CD8-positive, alpha-beta memory T cell (primary cell): ENCODE data around the gene MYO18B. TPM values are rescaled to one million over a fixed set of nuclear protein-coding genes. Genes with fewer than 3 reads are reported as not detected.

Source experiments
- CTCF ChIA-PET: fragments of 350-600 bp; sonication (Branson Sonifier 250); formaldehyde crosslinking; loops from one replicate; lab custom pipeline; 2021; ENCODE audit warnings: antibody characterized with exemption; lab: Charles Lee
- POLR2A ChIA-PET: fragments of 350-600 bp; sonication (Branson Sonifier 250); formaldehyde crosslinking; loops from one replicate; lab custom pipeline; 2021; ENCODE audit warnings: antibody characterized with exemption; lab: Charles Lee
- DNase-seq, 5 donors: peaks; one replicate each; pipeline versions ENCODE4 v3.0.0 to v3.0.0-alpha.2; 2020 to 2022; ENCODE audit warnings: mixed read lengths in 1 of 5
- H3K27ac ChIP-seq: one replicate; pipeline ENCODE4 v1.7.0; 2013; ENCODE audit warnings: low read depth, mild to moderate bottlenecking, low read length, moderate library complexity
- H3K27me3 ChIP-seq: 2 replicates; pipeline ENCODE4 v1.7.0; 2013; ENCODE audit warnings: low read length, mild to moderate bottlenecking; ENCODE audit not compliant: insufficient read depth, poor library complexity, severe bottlenecking
- H3K36me3 ChIP-seq: 2 replicates; pipeline ENCODE4 v1.7.0; 2013; ENCODE audit warnings: mild to moderate bottlenecking, low read length, moderate library complexity; ENCODE audit not compliant: insufficient read depth
- H3K4me1 ChIP-seq: 2 replicates; pipeline ENCODE4 v1.7.0; 2013; ENCODE audit warnings: mild to moderate bottlenecking, low read length, moderate library complexity; ENCODE audit not compliant: insufficient read depth
- H3K4me3 ChIP-seq: 2 replicates; pipeline ENCODE4 v1.7.0; 2013; ENCODE audit warnings: mild to moderate bottlenecking, low read length
- H3K9me3 ChIP-seq: 2 replicates; pipeline ENCODE4 v1.7.0; 2013; ENCODE audit warnings: mild to moderate bottlenecking, low read length
- H3K27ac Mint-ChIP-seq, 8 donors: one replicate each; pipeline ENCODE4 v1.8.0; 2020 to 2021; ENCODE audit warnings: mixed read lengths in 8 of 8, mild to moderate bottlenecking in 6 of 8, inconsistent platforms in 3 of 8, moderate library complexity in 3 of 8
- H3K27me3 Mint-ChIP-seq, 2 donors: one replicate each; pipeline ENCODE4 v1.8.0; 2020 to 2021; ENCODE audit warnings: mixed read lengths in 2 of 2, mild to moderate bottlenecking in 1 of 2, moderate library complexity in 1 of 2
- H3K36me3 Mint-ChIP-seq, 3 donors: one replicate each; pipeline ENCODE4 v1.8.0; 2020 to 2021; ENCODE audit warnings: mixed read lengths in 3 of 3, inconsistent platforms in 1 of 3, mild to moderate bottlenecking in 1 of 3
- H3K4me1 Mint-ChIP-seq, 3 donors: one replicate each; pipeline ENCODE4 v1.8.0; 2020 to 2021; ENCODE audit warnings: mixed read lengths in 3 of 3, inconsistent platforms in 1 of 3, mild to moderate bottlenecking in 1 of 3
- H3K4me3 Mint-ChIP-seq, 7 donors: one replicate each; pipeline ENCODE4 v1.8.0; 2020 to 2021; ENCODE audit warnings: mixed read lengths in 7 of 7, mild to moderate bottlenecking in 6 of 7, moderate library complexity in 4 of 7, inconsistent platforms in 2 of 7
- H3K9me3 Mint-ChIP-seq, 5 donors: one replicate each; pipeline ENCODE4 v1.8.0; 2020 to 2022; ENCODE audit warnings: mixed read lengths in 5 of 5, mild to moderate bottlenecking in 3 of 5, moderate library complexity in 2 of 5, inconsistent platforms in 1 of 5
- polyA plus RNA-seq: library from polyadenylated mRNA; unstranded; fragments of 300-500 nt; fragmentation: Illumina TruSeq; gene quantifications from one replicate; pipeline ENCODE4 v1.2.3, GENCODE V29; 2021
- total RNA-seq, 2 experiments: library from RNA; stranded (reverse); gene quantifications; one replicate each; pipeline ENCODE4 v1.2.3, GENCODE V29; 2021

Gene MYO18B
- total and polyA plus RNA-seq, 3 experiments from 2014 or later, result 0.06 to 0.84 (median 0.59) TPM

DNA sequence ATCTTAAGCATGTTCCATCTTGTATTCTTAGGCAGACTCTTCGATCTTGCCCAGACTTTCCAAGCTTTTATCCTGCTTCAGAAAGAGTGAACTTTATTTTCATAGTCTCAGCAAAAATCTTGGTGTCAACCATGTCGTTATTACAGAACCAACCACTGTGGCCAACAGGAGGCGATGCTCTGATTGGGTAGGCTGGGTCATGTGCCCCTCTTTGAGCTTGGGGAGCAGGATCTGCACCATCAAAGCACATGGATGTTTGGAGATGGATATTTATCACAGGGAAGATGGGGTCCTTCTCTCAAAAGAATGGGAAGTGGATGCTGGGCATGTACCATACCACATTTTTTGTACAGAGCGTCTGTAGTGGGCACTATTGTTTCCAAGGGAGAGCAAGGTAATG lies 197.4 kb downstream of the MYO18B start:
- Histone ChIP-seq H3K36me3 (no peaks in the 10 kb centered on the region), H3K27me3 (no peaks in the 10 kb centered on the region), H3K4me1 (no peaks in the 10 kb centered on the region), H3K9me3 (no peaks in the 10 kb centered on the region), H3K27ac (no peak overlapping the region), H3K4me3 (no peak overlapping the region)
- Mint-ChIP-seq H3K9me3 (peaks cover 3 to 11% (median 4%) of the 10 kb centered on the region in 5 donors), H3K4me1 (no peaks in the 10 kb centered on the region), H3K36me3 (no peaks in the 10 kb centered on the region), H3K27me3 (peaks cover 7 to 25% of the 10 kb centered on the region in 2 donors), H3K27ac (no peak overlapping the region), H3K4me3 (no peak overlapping the region)
- DNase-seq, result no peak
- ChIA-PET CTCF (no interaction called here), POLR2A (no interaction called here)

- Histone ChIP-seq H3K9me3 (no peaks in the 10 kb centered on the region), H3K36me3 (no peaks in the 10 kb centered on the region), H3K27me3 (no peaks in the 10 kb centered on the region), H3K4me3 (no peak overlapping the region), H3K4me1 (no peaks in the 10 kb centered on the region), H3K27ac (no peak overlapping the region)
- ChIA-PET POLR2A (no interaction called here), CTCF (no interaction called here)
- Mint-ChIP-seq H3K27me3 (peaks cover 3 to 18% of the 10 kb centered on the region in 2 donors), H3K4me1 (no peaks in the 10 kb centered on the region), H3K27ac (no peak overlapping the region), H3K4me3 (no peak overlapping the region), H3K9me3 (peaks cover 3 to 8% (median 4%) of the 10 kb centered on the region in 5 donors), H3K36me3 (no peaks in the 10 kb centered on the region)
- DNase-seq, result no peak
These were observed 198.5 kb downstream of the MYO18B start for GRCh38 chr22:25940479-25940878.

DNA sequence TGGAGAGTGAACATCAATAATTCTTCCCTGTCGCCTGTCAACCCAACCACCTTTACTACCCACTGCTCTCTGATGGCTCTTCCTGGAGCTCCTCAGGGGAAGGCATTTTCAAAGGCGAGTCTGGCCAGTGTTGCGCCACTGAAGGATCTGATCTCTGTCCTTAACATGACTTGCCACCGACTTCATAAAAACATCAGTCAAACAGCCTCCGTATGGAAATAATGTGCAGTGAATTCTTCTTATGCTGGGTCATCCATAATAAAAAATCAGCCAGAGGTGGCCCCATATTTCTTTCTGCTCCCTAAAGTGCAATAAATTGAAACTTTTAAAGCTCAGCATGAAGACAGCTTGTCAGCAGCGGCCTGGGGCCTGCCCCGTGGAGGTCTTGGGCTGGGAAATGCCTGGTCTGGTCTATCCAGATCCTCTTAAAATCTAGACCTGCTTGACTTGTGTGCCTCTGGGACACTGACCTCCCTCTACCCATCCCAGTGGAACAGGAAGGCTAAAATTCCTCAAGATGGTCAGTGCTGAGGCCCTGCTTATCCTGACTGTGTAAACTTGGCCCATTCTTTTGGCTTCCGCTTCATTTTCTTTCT lies 199.5 kb downstream of the MYO18B start:
- Mint-ChIP-seq H3K4me1 (no peaks in the 10 kb centered on the region), H3K9me3 (peaks cover 2 to 8% (median 3%) of the 10 kb centered on the region in 5 donors), H3K36me3 (no peaks in the 10 kb centered on the region), H3K27me3 (peaks cover 3 to 13% of the 10 kb centered on the region in 2 donors), H3K27ac (no peak overlapping the region), H3K4me3 (no peak overlapping the region)
- Histone ChIP-seq H3K4me3 (no peak overlapping the region), H3K36me3 (no peaks in the 10 kb centered on the region), H3K27ac (no peak overlapping the region), H3K4me1 (no peaks in the 10 kb centered on the region), H3K9me3 (no peaks in the 10 kb centered on the region), H3K27me3 (no peaks in the 10 kb centered on the region)
- no peak for DNase-seq
- POLR2A ChIA-PET, result no interaction called here
- CTCF ChIA-PET, result no interaction called here

DNA sequence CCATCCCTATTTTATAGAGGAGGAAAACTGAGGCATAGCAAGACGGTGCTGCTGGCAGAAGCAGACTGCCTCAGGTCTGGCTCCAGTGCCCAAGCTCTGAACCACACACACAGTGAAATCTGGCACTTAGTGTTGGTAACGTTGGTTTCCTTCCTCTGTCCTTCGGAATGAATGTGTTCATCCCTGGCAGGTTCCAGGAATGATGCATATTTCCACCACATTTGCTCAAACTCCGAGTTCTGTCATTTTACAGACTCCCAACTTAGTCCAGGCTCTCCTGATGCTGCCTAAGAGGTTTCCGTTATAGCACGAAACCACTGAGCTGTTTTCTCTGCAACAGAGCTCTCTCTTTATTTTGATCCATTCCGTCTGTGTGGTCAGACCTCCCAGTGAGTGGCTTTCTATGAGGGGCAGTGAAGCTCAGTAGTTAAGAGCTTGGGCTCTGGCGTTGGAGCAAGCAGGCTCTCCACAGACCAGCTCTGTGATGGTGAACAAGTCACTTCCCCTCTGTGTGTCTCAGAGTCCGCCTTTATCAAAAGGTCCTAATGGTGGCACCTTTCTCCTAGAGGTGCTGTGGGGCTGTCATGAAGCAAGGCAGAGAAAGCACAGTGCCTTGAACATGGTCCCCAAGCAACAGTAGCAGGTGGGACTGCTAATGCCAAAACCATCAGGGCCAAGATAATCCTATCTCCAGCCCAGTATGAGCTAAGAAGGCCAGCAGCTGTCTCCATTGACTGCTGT lies 200.3 kb downstream of the MYO18B start:
- H3K9me3 Mint-ChIP-seq, result peaks cover 2 to 8% (median 3%) of the 10 kb centered on the region in 5 donors
- peaks cover 3 to 13% of the 10 kb centered on the region in 2 donors for H3K27me3 Mint-ChIP-seq
- no peaks in the 10 kb centered on the region for H3K4me1 Mint-ChIP-seq
- no peaks in the 10 kb centered on the region for H3K36me3 Mint-ChIP-seq
- DNase-seq, result no peak
- Histone ChIP-seq H3K36me3 (no peaks in the 10 kb centered on the region), H3K9me3 (no peaks in the 10 kb centered on the region), H3K4me1 (no peaks in the 10 kb centered on the region), H3K27ac (no peak overlapping the region), H3K27me3 (no peaks in the 10 kb centered on the region), H3K4me3 (no peak overlapping the region)
- POLR2A ChIA-PET, result no interaction called here
- no peak overlapping the region for H3K4me3 Mint-ChIP-seq
- CTCF ChIA-PET, result no interaction called here
- H3K27ac Mint-ChIP-seq, result no peak overlapping the region

DNA sequence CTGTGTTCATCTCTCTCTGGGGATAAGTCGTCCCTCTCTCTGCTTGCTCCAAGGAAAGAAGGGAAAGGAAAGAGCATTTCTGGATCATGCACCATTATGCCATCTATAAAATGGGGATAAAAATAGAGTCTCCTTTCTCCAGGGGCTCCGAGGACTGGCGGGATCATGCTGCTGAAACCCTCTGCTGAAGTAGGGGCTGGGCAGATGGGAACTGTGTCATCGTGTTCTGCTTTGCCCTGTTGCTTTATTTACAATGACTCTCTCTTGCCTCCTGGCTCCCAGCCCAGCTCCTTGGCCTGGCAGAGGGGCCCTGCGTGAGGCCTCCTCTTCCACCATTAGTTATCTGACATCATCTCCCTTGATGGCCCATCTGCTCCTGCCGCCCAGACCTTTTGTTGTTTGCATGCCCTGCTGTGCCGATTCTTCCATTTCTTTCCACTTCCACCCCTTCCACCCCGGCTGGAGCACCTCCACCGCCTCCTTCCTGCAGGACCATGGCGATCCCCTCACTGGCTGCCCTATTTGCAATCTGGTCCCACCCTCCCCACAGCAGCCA lies 200.9 kb downstream of the MYO18B start:
- DNase-seq, result no peak
- Mint-ChIP-seq H3K4me3 (no peak overlapping the region), H3K9me3 (peaks cover 0 to 6% (median under 1%) of the 10 kb centered on the region in 5 donors), H3K36me3 (no peaks in the 10 kb centered on the region), H3K27ac (no peak overlapping the region), H3K4me1 (no peaks in the 10 kb centered on the region), H3K27me3 (peaks cover 5 to 10% of the 10 kb centered on the region in 2 donors)
- Histone ChIP-seq H3K36me3 (no peaks in the 10 kb centered on the region), H3K27ac (no peak overlapping the region), H3K4me1 (no peaks in the 10 kb centered on the region), H3K4me3 (no peak overlapping the region), H3K9me3 (no peaks in the 10 kb centered on the region), H3K27me3 (no peaks in the 10 kb centered on the region)
- POLR2A ChIA-PET, result no interaction called here
- CTCF ChIA-PET, result no interaction called here

GRCh38 chr22:25950111-25950510 lies 208.1 kb downstream of the MYO18B start:
- peaks cover 5 to 13% of the 10 kb centered on the region in 2 donors for H3K27me3 Mint-ChIP-seq
- no peaks in the 10 kb centered on the region for H3K9me3 Mint-ChIP-seq
- no peak overlapping the region for H3K4me3 Mint-ChIP-seq
- no peak for DNase-seq
- Histone ChIP-seq H3K36me3 (no peaks in the 10 kb centered on the region), H3K27me3 (no peaks in the 10 kb centered on the region), H3K9me3 (no peaks in the 10 kb centered on the region), H3K4me1 (no peaks in the 10 kb centered on the region), H3K4me3 (no peak overlapping the region), H3K27ac (no peak overlapping the region)
- no peaks in the 10 kb centered on the region for H3K4me1 Mint-ChIP-seq
- H3K27ac Mint-ChIP-seq, result no peak overlapping the region
- no peaks in the 10 kb centered on the region for H3K36me3 Mint-ChIP-seq
- POLR2A ChIA-PET, result no interaction called here
- CTCF ChIA-PET, result no interaction called here

DNA sequence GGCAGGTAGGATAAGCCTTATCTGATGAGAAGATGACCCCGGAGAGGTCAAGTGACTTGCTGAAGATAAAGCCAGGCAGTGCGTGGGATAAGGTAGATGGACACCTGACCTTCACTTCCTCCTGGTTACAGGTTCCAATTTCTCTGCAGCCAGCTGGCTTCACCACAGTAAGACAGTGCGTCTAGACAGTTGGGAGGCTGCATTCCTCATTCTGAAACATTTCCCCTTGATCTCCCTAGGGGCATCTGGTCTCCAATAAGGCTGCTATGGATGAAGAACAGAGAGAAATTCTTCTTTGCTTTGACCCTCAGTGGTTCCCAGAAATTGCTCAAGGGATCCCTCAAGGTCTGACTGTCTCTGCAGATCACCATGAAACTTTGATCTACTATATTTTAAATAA lies 211.3 kb downstream of the MYO18B start:
- Histone ChIP-seq H3K4me1 (no peaks in the 10 kb centered on the region), H3K36me3 (no peaks in the 10 kb centered on the region), H3K27ac (no peak overlapping the region), H3K9me3 (no peaks in the 10 kb centered on the region), H3K4me3 (no peak overlapping the region), H3K27me3 (no peaks in the 10 kb centered on the region)
- ChIA-PET POLR2A (no interaction called here), CTCF (no interaction called here)
- no peak overlapping the region for H3K27ac Mint-ChIP-seq
- H3K4me1 Mint-ChIP-seq, result no peaks in the 10 kb centered on the region
- no peaks in the 10 kb centered on the region for H3K36me3 Mint-ChIP-seq
- DNase-seq, result no peak
- H3K4me3 Mint-ChIP-seq, result no peak overlapping the region
- peaks cover 3 to 15% of the 10 kb centered on the region in 2 donors for H3K27me3 Mint-ChIP-seq
- no peaks in the 10 kb centered on the region for H3K9me3 Mint-ChIP-seq

GRCh38 chr22:25953919-25954318 lies 211.9 kb downstream of the MYO18B start:
- Histone ChIP-seq H3K9me3 (no peaks in the 10 kb centered on the region), H3K4me1 (no peaks in the 10 kb centered on the region), H3K27ac (no peak overlapping the region), H3K27me3 (no peaks in the 10 kb centered on the region), H3K36me3 (no peaks in the 10 kb centered on the region), H3K4me3 (no peak overlapping the region)
- Mint-ChIP-seq H3K4me1 (no peaks in the 10 kb centered on the region), H3K9me3 (no peaks in the 10 kb centered on the region), H3K27me3 (peaks cover 3 to 13% of the 10 kb centered on the region in 2 donors), H3K4me3 (no peak overlapping the region), H3K36me3 (no peaks in the 10 kb centered on the region), H3K27ac (no peak overlapping the region)
- DNase-seq, result no peak
- ChIA-PET POLR2A (no interaction called here), CTCF (no interaction called here)
